ENCODE measurements around the gene RIMBP2.

DNA sequence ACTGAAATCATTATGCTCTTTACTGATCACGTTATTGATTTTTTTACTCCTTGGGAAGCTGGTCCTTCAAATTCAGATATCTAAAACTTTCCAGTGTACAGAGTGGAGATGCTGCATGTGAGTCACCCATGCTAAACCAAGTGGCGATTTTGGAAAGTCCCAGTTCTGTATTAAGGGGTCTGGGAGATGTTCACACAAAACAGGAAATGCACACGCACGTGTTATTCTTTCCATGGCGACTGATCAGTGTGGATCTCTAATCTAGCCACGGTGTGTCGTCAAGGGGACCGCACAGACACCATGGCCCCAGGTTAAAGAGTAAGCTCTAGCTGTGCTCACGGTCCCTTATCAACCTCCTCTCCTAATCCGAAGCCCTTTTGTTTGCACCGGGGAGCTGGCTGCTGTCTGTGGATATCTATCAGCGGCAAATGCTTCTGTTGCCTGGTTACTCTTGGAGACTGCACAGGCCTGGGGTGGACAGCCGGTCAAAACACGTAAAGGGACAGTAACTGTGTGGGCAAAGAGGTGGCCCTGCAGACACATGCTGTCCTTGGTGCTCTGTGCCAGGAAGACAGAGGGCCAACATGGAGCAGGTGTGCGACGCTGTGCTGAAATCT is 96.6 kb downstream of the RIMBP2 start:
- TF ChIP-seq FOXP2 (optimal IDR thresholded peaks at IDR 0.05; ENCODE audit: borderline replicate concordance, extremely low read depth, extremely low read length, insufficient read depth) (no peak), POLR2AphosphoS5 (IDR thresholded peaks at IDR 0.05; ENCODE audit: low read depth, low read length) (no peak), TAF1 (IDR thresholded peaks at IDR 0.05; ENCODE audit: borderline replicate concordance, insufficient read depth, low read length) (no peak), SIN3A (IDR thresholded peaks at IDR 0.05; ENCODE audit: borderline replicate concordance, insufficient read depth, low read length) (no peak)
- TF ChIP-seq, protein P1, sequence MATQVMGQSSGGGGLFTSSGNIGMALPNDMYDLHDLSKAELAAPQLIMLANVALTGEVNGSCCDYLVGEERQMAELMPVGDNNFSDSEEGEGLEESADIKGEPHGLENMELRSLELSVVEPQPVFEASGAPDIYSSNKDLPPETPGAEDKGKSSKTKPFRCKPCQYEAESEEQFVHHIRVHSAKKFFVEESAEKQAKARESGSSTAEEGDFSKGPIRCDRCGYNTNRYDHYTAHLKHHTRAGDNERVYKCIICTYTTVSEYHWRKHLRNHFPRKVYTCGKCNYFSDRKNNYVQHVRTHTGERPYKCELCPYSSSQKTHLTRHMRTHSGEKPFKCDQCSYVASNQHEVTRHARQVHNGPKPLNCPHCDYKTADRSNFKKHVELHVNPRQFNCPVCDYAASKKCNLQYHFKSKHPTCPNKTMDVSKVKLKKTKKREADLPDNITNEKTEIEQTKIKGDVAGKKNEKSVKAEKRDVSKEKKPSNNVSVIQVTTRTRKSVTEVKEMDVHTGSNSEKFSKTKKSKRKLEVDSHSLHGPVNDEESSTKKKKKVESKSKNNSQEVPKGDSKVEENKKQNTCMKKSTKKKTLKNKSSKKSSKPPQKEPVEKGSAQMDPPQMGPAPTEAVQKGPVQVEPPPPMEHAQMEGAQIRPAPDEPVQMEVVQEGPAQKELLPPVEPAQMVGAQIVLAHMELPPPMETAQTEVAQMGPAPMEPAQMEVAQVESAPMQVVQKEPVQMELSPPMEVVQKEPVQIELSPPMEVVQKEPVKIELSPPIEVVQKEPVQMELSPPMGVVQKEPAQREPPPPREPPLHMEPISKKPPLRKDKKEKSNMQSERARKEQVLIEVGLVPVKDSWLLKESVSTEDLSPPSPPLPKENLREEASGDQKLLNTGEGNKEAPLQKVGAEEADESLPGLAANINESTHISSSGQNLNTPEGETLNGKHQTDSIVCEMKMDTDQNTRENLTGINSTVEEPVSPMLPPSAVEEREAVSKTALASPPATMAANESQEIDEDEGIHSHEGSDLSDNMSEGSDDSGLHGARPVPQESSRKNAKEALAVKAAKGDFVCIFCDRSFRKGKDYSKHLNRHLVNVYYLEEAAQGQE (IDR thresholded peaks at IDR 0.05; ENCODE audit: insufficient read depth in 1 of 2, low read depth in 2 of 2, low read length in 2 of 2) = no peak

All from PFSK-1 (cell line).